OCI-LY3 (cell line): ENCODE results near the gene AGFG1.

Experiments
- H2AFZ ChIP-seq: fragments of 200-600, 300-600 bp; shearing (Covaris generic); 2 replicates; pipeline ENCODE4 v1.6.0; 2014; ENCODE audit warnings: antibody characterized with exemption, low read depth, low read length
- H3K27ac ChIP-seq: fragments of 200-600, 300-600 bp; sonication (generic); 2 replicates; pipeline ENCODE4 v1.5.1; 2014; ENCODE audit warnings: mild to moderate bottlenecking, low read length, moderate library complexity, mixed read lengths
- H3K27me3 ChIP-seq: fragments of 200-600, 300-600 bp; sonication (generic); 2 replicates; pipeline ENCODE4 v1.6.1; 2014; ENCODE audit warnings: low read depth, low read length, mixed read lengths
- H3K36me3 ChIP-seq: fragments of 200-600, 300-600 bp; sonication (generic); replicated peaks from 2 replicates; pipeline ENCODE3; 2014; ENCODE audit warnings: low read depth, low read length, mixed read lengths
- H3K4me1 ChIP-seq: fragments of 300-600, 200-600 bp; sonication (generic); 2 replicates; pipeline ENCODE4 v1.6.1; 2014; ENCODE audit warnings: low read length, mixed read lengths
- H3K4me2 ChIP-seq: fragments of 200-600, 300-600 bp; sonication (generic); 2 replicates; pipeline ENCODE4 v1.6.1; 2014; ENCODE audit warnings: low read length, mixed read lengths
- H3K4me3 ChIP-seq: fragments of 300-600, 200-600 bp; sonication (generic); 2 replicates; pipeline ENCODE4 v1.5.1; 2014; ENCODE audit warnings: antibody characterized with exemption, mild to moderate bottlenecking, low read length, moderate library complexity
- H3K79me2 ChIP-seq: fragments of 300-600, 200-600 bp; shearing (Covaris generic); 2 replicates; pipeline ENCODE4 v1.6.1; 2014; ENCODE audit warnings: mild to moderate bottlenecking, low read length, mixed read lengths
- H3K9ac ChIP-seq: fragments of 300-600, 200-600 bp; shearing (Covaris generic); 2 replicates; pipeline ENCODE4 v1.6.0; 2014; ENCODE audit warnings: mild to moderate bottlenecking, low read length, moderate library complexity
- H3K9me3 ChIP-seq: fragments of 200-600, 300-600 bp; shearing (Covaris generic); 2 replicates; pipeline ENCODE4 v1.6.1; 2014; ENCODE audit warnings: low read length, mixed read lengths; ENCODE audit not compliant: insufficient read depth
- H4K20me1 ChIP-seq: fragments of 200-600, 300-600 bp; sonication (generic); 2 replicates; pipeline ENCODE4 v1.6.1; 2016; ENCODE audit warnings: low read length, mixed read lengths; ENCODE audit not compliant: insufficient read depth
- EZH2phosphoT487 ChIP-seq: fragments of 200-600 bp; shearing (Covaris generic); IDR thresholded peaks from 2 replicates; pipeline ENCODE4 v1.6.1; 2018; ENCODE audit warnings: antibody characterized with exemption, mixed run types, low read depth
- TF ChIP-seq, protein P1 (sequence below): fragments of 200-600, 300-600 bp; sonication (generic); IDR thresholded peaks from 2 replicates; pipeline ENCODE4 v1.5.1; 2014; ENCODE audit warnings: antibody characterized with exemption, low read length, low read depth

The AGFG1 gene

DNA sequence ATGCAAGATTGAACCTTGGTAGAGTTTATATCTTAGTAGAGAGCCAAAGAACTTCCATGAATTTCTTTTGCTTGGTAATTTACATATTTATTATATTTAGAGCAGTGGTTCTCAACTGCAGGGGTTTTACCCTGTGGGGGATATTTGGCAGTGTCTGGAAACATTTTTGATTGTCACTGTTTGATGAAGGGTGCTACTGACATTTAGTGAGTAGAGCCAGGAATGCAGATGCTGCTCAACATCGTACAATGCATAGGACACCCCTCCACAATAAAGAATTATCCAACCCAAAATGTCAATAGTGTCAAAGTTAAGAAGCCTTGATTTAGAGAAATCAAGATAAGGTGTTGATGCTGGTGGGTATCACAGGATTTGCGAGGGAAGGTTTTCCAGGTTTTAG, 14.7 kb downstream of the AGFG1 start:
- H3K4me2 ChIP-seq = no peak overlapping the region
- peaks cover 6% of the 10 kb centered on the region for H3K36me3 ChIP-seq
- no peak for TF ChIP-seq EZH2phosphoT487
- TF ChIP-seq, protein P1, sequence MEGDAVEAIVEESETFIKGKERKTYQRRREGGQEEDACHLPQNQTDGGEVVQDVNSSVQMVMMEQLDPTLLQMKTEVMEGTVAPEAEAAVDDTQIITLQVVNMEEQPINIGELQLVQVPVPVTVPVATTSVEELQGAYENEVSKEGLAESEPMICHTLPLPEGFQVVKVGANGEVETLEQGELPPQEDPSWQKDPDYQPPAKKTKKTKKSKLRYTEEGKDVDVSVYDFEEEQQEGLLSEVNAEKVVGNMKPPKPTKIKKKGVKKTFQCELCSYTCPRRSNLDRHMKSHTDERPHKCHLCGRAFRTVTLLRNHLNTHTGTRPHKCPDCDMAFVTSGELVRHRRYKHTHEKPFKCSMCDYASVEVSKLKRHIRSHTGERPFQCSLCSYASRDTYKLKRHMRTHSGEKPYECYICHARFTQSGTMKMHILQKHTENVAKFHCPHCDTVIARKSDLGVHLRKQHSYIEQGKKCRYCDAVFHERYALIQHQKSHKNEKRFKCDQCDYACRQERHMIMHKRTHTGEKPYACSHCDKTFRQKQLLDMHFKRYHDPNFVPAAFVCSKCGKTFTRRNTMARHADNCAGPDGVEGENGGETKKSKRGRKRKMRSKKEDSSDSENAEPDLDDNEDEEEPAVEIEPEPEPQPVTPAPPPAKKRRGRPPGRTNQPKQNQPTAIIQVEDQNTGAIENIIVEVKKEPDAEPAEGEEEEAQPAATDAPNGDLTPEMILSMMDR = no peak
- no peaks in the 10 kb centered on the region for H3K27me3 ChIP-seq
- H3K9ac ChIP-seq = no peak overlapping the region
- no peaks in the 10 kb centered on the region for H3K9me3 ChIP-seq
- peaks cover 87% of the 10 kb centered on the region for H3K79me2 ChIP-seq
- peaks cover 18% of the 10 kb centered on the region for H3K4me1 ChIP-seq
- no peak overlapping the region for H3K4me3 ChIP-seq
- no peak overlapping the region for H2AFZ ChIP-seq
- H4K20me1 ChIP-seq = peaks cover 31% of the 10 kb centered on the region
- no peak overlapping the region for H3K27ac ChIP-seq

GRCh38 chr2:227488045-227488444, 16.1 kb downstream of the AGFG1 start:
- no peak overlapping the region for H3K27ac ChIP-seq
- H2AFZ ChIP-seq = no peak overlapping the region
- H4K20me1 ChIP-seq = peaks cover 21% of the 10 kb centered on the region
- no peak overlapping the region for H3K4me2 ChIP-seq
- H3K4me1 ChIP-seq = peaks cover 13% of the 10 kb centered on the region
- H3K4me3 ChIP-seq = no peak overlapping the region
- peaks cover 6% of the 10 kb centered on the region for H3K36me3 ChIP-seq
- no peak overlapping the region for H3K9ac ChIP-seq
- H3K9me3 ChIP-seq = no peaks in the 10 kb centered on the region
- peaks cover 78% of the 10 kb centered on the region for H3K79me2 ChIP-seq
- no peak for TF ChIP-seq EZH2phosphoT487
- TF ChIP-seq, protein P1 = no peak
- H3K27me3 ChIP-seq = no peaks in the 10 kb centered on the region

GRCh38 chr2:227491386-227491785, 19.4 kb downstream of the AGFG1 start:
- Histone ChIP-seq H3K4me1 (peaks cover 7% of the 10 kb centered on the region; the same call in 1 of the 2 replicates), H3K9ac (no peak overlapping the region), H4K20me1 (peaks cover 18% of the 10 kb centered on the region), H3K36me3 (no peaks in the 10 kb centered on the region), H2AFZ (no peak overlapping the region), H3K9me3 (no peaks in the 10 kb centered on the region), H3K4me3 (no peak overlapping the region), H3K4me2 (no peak overlapping the region), H3K27ac (no peak overlapping the region), H3K27me3 (no peaks in the 10 kb centered on the region), H3K79me2 (peaks cover 44% of the 10 kb centered on the region)
- no peak for TF ChIP-seq EZH2phosphoT487
- TF ChIP-seq, protein P1 = no peak

GRCh38 chr2:227493524-227493923, 21.6 kb downstream of the AGFG1 start:
- H3K4me1 ChIP-seq = 0 out of 2 replicates have a peak, but pooled peaks cover 3% of the 10 kb centered on the region
- no peak overlapping the region for H3K27ac ChIP-seq
- H3K79me2 ChIP-seq = peaks cover 24% of the 10 kb centered on the region
- TF ChIP-seq EZH2phosphoT487 = no peak
- TF ChIP-seq, protein P1 = no peak
- H4K20me1 ChIP-seq = peaks cover 12% of the 10 kb centered on the region
- H3K27me3 ChIP-seq = no peaks in the 10 kb centered on the region
- no peaks in the 10 kb centered on the region for H3K36me3 ChIP-seq
- H3K4me3 ChIP-seq = no peak overlapping the region
- no peaks in the 10 kb centered on the region for H3K9me3 ChIP-seq
- no peak overlapping the region for H3K4me2 ChIP-seq
- no peak overlapping the region for H2AFZ ChIP-seq
- no peak overlapping the region for H3K9ac ChIP-seq
